ENCODE results near the gene MAP10.

GRCh38 chr1:232853994-232854797 is 49.0 kb downstream of the MAP10 start:
- no peak for TF ChIP-seq ZNF274 (IDR thresholded peaks at IDR 0.05; ENCODE audit: low read depth, low read length)
- no peak for TF ChIP-seq YY1 (IDR thresholded peaks at IDR 0.05; ENCODE audit: insufficient read depth, insufficient read length)
- TF ChIP-seq SUZ12 (IDR thresholded peaks at IDR 0.05; ENCODE audit: extremely low read depth, insufficient read depth, insufficient read length): no peak

All from NT2/D1 (cell line).